GM10847 (cell line): Measurements from ENCODE around the gene CFAP99.

ENCODE experiments used
- POLR2A ChIP-seq: IDR thresholded peaks from 2 replicates; pipeline ENCODE4 v1.6.1; 2011; ENCODE audit not compliant: insufficient read length; ENCODE audit errors: extremely low read depth

The CFAP99 gene

GRCh38 chr4:2417226-2417764, 1.5 kb upstream of the CFAP99 start:
- TF ChIP-seq POLR2A = no peak

GRCh38 chr4:2417765-2418649, 748 bp upstream of the CFAP99 start, which contains the start of gene ZFYVE28:
TSS of gene ZFYVE28 (minus strand) at chr4:2418645. CDS start at chr4:2418323, 322 bp downstream.
- no peak for TF ChIP-seq POLR2A

GRCh38 chr4:2419814-2420213, 1.1 kb downstream of the CFAP99 start:
- TF ChIP-seq POLR2A = no peak

- no peak for TF ChIP-seq POLR2A
Measured at GRCh38 chr4:2421928-2422327, 3.2 kb downstream of the CFAP99 start.

GRCh38 chr4:2423066-2423465, 4.3 kb downstream of the CFAP99 start:
- no peak for TF ChIP-seq POLR2A

- TF ChIP-seq POLR2A = no peak
Measured at GRCh38 chr4:2423695-2424094, 4.9 kb downstream of the CFAP99 start.

- TF ChIP-seq POLR2A = no peak
Measured at GRCh38 chr4:2424581-2424980, 5.8 kb downstream of the CFAP99 start.

GRCh38 chr4:2425386-2426068, 6.8 kb downstream of the CFAP99 start:
- TF ChIP-seq POLR2A = no peak

GRCh38 chr4:2426069-2426397, 7.3 kb downstream of the CFAP99 start:
- no peak for TF ChIP-seq POLR2A

- no peak for TF ChIP-seq POLR2A
Measured at GRCh38 chr4:2426711-2427275, 8.0 kb downstream of the CFAP99 start.

GRCh38 chr4:2427383-2428334, 8.9 kb downstream of the CFAP99 start:
- TF ChIP-seq POLR2A = no peak

GRCh38 chr4:2428496-2429213, 9.9 kb downstream of the CFAP99 start:
- no peak for TF ChIP-seq POLR2A

- TF ChIP-seq POLR2A = no peak
Measured at GRCh38 chr4:2432004-2432403, 13.2 kb downstream of the CFAP99 start.

GRCh38 chr4:2432991-2433530, 14.3 kb downstream of the CFAP99 start:
- TF ChIP-seq POLR2A = no peak
